NCI-H1092 (cell line): ENCODE data around the gene MYF5.

Experiments
- DNase-seq: peaks from one replicate; lab custom pipeline; 2025; lab: John Stamatoyannopoulos, UW

Gene MYF5

DNA sequence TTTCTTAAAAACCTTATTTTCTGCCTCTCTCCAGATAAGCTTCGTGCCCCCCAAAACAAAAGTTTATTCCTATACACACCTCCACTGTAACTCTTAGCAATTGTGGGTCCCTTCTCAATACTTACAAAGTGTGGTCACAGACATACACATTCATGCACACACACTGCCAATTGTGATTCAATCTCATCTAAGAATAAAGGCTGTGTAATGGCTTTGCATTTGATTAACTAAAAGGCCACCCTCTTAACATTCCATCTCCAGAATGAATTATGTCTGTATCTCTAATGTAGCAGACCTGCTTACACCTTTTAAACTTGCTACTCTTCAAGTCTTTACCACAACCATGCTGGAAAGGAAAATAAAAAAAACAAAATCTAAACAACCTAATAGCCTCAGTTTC, 49.5 kb downstream of the MYF5 start:
- no peak for DNase-seq

DNA sequence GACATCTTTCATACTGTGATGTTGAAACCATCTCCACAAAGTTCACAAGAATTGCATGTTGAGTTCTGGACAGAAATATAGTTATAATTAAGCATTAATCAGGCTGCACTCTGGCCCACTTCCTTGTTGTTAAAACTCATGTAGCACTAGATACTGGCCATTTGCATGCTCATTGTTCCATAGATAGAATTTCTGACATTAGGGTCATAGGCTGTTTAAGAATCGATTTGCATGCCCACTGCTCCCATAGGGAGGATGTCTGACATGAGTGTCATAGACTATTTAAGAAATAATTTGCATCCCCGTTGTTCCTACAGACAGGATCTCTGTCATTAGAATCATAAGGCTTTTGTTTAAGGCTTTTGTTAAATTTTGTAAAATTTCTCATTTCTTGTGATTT, 50.2 kb downstream of the MYF5 start:
- no peak for DNase-seq
